ENCODE measurements around the gene MIF. TPM values are rescaled to one million over a fixed set of nuclear protein-coding genes. Genes with fewer than 3 reads are reported as not detected.
A peak's percentile ranks its signal among the peaks of the same experiment; 100 is the strongest.

The MIF gene
- total RNA-seq, 1 donor from 2014 or later, result 242 TPM

- intact Hi-C loops (cut with micrococcal nuclease), result no loop called here
- H3K27ac ChIP-seq (replicated peaks), result no peak overlapping the region
- peaks cover 38% of the 10 kb centered on the region for H3K36me3 ChIP-seq
Measured at GRCh38 chr22:23868580-23868979, 25.6 kb upstream of the MIF start.

GRCh38 chr22:23874871-23875270, 19.3 kb upstream of the MIF start:
- H3K9me3 ChIP-seq (replicated peaks), result no peaks in the 10 kb centered on the region
- DNase-seq, result no peak
- no peaks in the 10 kb centered on the region for H3K27me3 ChIP-seq (ENCODE audit: low read depth)
- peaks cover 50% of the 10 kb centered on the region for H3K36me3 ChIP-seq
- H3K4me3 ChIP-seq, result no peak overlapping the region
- H3K27ac ChIP-seq (replicated peaks), result no peak overlapping the region
- TF ChIP-seq CTCF (IDR thresholded peaks at IDR 0.05; ENCODE audit: borderline replicate concordance), result no peak
- peaks cover 13% of the 10 kb centered on the region for H3K4me1 ChIP-seq
- intact Hi-C loops (cut with micrococcal nuclease), result no loop called here

More at GRCh38 chr22:23868580-23868979, 25.6 kb upstream of the MIF start:
- no peak overlapping the region for H3K4me3 ChIP-seq
- no peak for DNase-seq
- peaks cover 16% of the 10 kb centered on the region for H3K4me1 ChIP-seq
- H3K27me3 ChIP-seq (ENCODE audit: low read depth), result no peaks in the 10 kb centered on the region
- TF ChIP-seq CTCF (IDR thresholded peaks at IDR 0.05; ENCODE audit: borderline replicate concordance), result no peak
- H3K9me3 ChIP-seq (replicated peaks), result no peaks in the 10 kb centered on the region

GRCh38 chr22:23875801-23876200, 18.4 kb upstream of the MIF start:
- no peaks in the 10 kb centered on the region for H3K9me3 ChIP-seq (replicated peaks)
- no peak for TF ChIP-seq CTCF (IDR thresholded peaks at IDR 0.05; ENCODE audit: borderline replicate concordance)
- peaks cover 44% of the 10 kb centered on the region for H3K36me3 ChIP-seq
- no peak for DNase-seq
- no peak overlapping the region for H3K4me3 ChIP-seq
- H3K4me1 ChIP-seq, result peaks cover 13% of the 10 kb centered on the region
- intact Hi-C loops (cut with micrococcal nuclease), result no loop called here
- no peak overlapping the region for H3K27ac ChIP-seq (replicated peaks)
- H3K27me3 ChIP-seq (ENCODE audit: low read depth), result no peaks in the 10 kb centered on the region

- TF ChIP-seq CTCF (IDR thresholded peaks at IDR 0.05; ENCODE audit: borderline replicate concordance), result no peak
- DNase-seq, result no peak
- Histone ChIP-seq H3K27ac (replicated peaks) (peak overlapping the region; percentile 65), H3K27me3 (ENCODE audit: low read depth) (no peaks in the 10 kb centered on the region), H3K36me3 (peaks cover 51% of the 10 kb centered on the region), H3K4me1 (peaks cover 13% of the 10 kb centered on the region), H3K9me3 (replicated peaks) (no peaks in the 10 kb centered on the region), H3K4me3 (no peak overlapping the region)
- intact Hi-C loops (cut with micrococcal nuclease), result no loop called here
Measured at GRCh38 chr22:23877566-23877965, 16.6 kb upstream of the MIF start.

GRCh38 chr22:23878219-23878618, 16.0 kb upstream of the MIF start:
- H3K4me1 ChIP-seq, result peaks cover 13% of the 10 kb centered on the region
- TF ChIP-seq CTCF (IDR thresholded peaks at IDR 0.05; ENCODE audit: borderline replicate concordance), result no peak
- intact Hi-C loops (cut with micrococcal nuclease), result no loop called here
- peak; percentile 45 for DNase-seq
- no peaks in the 10 kb centered on the region for H3K27me3 ChIP-seq (ENCODE audit: low read depth)
- H3K4me3 ChIP-seq, result no peak overlapping the region
- peak overlapping the region; percentile 65 for H3K27ac ChIP-seq (replicated peaks)
- H3K9me3 ChIP-seq (replicated peaks), result no peaks in the 10 kb centered on the region
- H3K36me3 ChIP-seq, result peaks cover 53% of the 10 kb centered on the region

- Histone ChIP-seq H3K4me1 (peaks cover 12% of the 10 kb centered on the region), H3K36me3 (peaks cover 46% of the 10 kb centered on the region), H3K27ac (replicated peaks) (no peak overlapping the region), H3K27me3 (ENCODE audit: low read depth) (no peaks in the 10 kb centered on the region), H3K4me3 (no peak overlapping the region), H3K9me3 (replicated peaks) (no peaks in the 10 kb centered on the region)
- intact Hi-C loops (cut with micrococcal nuclease), result no loop called here
- no peak for TF ChIP-seq CTCF (IDR thresholded peaks at IDR 0.05; ENCODE audit: borderline replicate concordance)
- no peak for DNase-seq
Measured at GRCh38 chr22:23882370-23882769, 11.8 kb upstream of the MIF start.

Data from left ventricle myocardium inferior (tissue), 1 donor.